Prostate gland (tissue), 2 donors: ENCODE results near the gene CTBP1.

ENCODE experiments used
- POLR2A ChIP-seq: fragments of 450-650 bp; IDR thresholded peaks from one replicate; pipeline ENCODE4 v1.6.1; 2016; ENCODE audit warnings: antibody characterized with exemption, mild to moderate bottlenecking
- TF ChIP-seq, protein P1 (sequence below), 4 experiments: fragments of 200-600 bp in 2 of 4; fragments of 450-650 bp in 2 of 4; sonication (generic) in 2 of 4; IDR thresholded peaks; 1 replicate in 3 of 4; 2 replicates in 1 of 4; pipeline ENCODE4 v1.5.1; 2016 to 2019; ENCODE audit warnings: antibody characterized with exemption in 4 of 4, mild to moderate bottlenecking in 2 of 4, moderate library complexity in 2 of 4

DNA sequence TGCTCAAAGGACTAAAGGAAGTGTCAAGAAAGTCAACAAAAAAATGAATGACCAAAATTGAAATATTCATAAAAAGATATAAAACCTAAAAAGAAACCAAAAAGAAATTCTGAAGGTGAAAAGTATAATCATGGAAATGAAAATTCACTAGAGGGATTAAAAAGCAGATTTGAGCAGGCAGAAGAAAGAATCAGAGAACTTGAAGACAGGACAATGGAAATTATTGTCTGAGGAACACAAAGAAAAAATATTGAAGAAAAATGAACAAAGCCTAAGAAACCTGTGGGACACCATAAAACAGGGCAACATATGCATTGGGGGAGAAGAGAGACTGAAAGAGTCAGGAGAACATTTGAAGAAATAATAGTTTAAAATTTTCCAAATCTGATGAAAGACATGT is 66.6 kb downstream of the CTBP1 start:
- TF ChIP-seq POLR2A, result no peak
- TF ChIP-seq, protein P1, sequence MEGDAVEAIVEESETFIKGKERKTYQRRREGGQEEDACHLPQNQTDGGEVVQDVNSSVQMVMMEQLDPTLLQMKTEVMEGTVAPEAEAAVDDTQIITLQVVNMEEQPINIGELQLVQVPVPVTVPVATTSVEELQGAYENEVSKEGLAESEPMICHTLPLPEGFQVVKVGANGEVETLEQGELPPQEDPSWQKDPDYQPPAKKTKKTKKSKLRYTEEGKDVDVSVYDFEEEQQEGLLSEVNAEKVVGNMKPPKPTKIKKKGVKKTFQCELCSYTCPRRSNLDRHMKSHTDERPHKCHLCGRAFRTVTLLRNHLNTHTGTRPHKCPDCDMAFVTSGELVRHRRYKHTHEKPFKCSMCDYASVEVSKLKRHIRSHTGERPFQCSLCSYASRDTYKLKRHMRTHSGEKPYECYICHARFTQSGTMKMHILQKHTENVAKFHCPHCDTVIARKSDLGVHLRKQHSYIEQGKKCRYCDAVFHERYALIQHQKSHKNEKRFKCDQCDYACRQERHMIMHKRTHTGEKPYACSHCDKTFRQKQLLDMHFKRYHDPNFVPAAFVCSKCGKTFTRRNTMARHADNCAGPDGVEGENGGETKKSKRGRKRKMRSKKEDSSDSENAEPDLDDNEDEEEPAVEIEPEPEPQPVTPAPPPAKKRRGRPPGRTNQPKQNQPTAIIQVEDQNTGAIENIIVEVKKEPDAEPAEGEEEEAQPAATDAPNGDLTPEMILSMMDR (IDR thresholded peaks at IDR 0.05), result no peak
